ENCODE measurements around the gene CDH15. TPM values are rescaled to one million over a fixed set of nuclear protein-coding genes. Genes with fewer than 3 reads are reported as not detected.

CDH15 gene
- 1 to 10 TPM in 1 of 2 donors, under 1 TPM in 1; 0.64 to 2.7 TPM for total RNA-seq

GRCh38 chr16:89171216-89172170, at the start of gene CDH15:
Gene CDH15, plus strand, starts transcription at chr16:89171748. Its CDS starts 84 bp downstream, at chr16:89171832.
- H3K27ac ChIP-seq = no peak within 1 kb of the TSS
- H3K27me3 ChIP-seq (replicated peaks; ENCODE audit: insufficient read depth) = no peaks in the 10 kb centered on the region
- no peaks in the 10 kb centered on the region for H3K36me3 ChIP-seq
- DNase-seq (ENCODE audit: low spot score) = peak; percentile 95
- 9% methylated on average over 61 of the region's 74 CpGs for WGBS
- H3K9me3 ChIP-seq = no peaks in the 10 kb centered on the region
- H3K4me3 ChIP-seq = peak within 1 kb of the TSS in 1 of 2 donors; percentile 10
- TF ChIP-seq POLR2AphosphoS5 (IDR thresholded peaks at IDR 0.05) = no peak
- no peak for TF ChIP-seq CTCF (IDR thresholded peaks at IDR 0.05)
- no peak for TF ChIP-seq POLR2A (IDR thresholded peaks at IDR 0.05)
- H3K4me1 ChIP-seq (replicated peaks) = no peaks in the 10 kb centered on the region
- intact Hi-C loops (cut with DNase I) = loop anchor here (10.0 kb wide), 1 partner anchor 437 kb away; no protein-coding TSS in a partner anchor

GRCh38 chr16:89122322-89122851, 49.2 kb upstream of the CDH15 start:
- Histone ChIP-seq H3K36me3 (no peaks in the 10 kb centered on the region), H3K9me3 (no peaks in the 10 kb centered on the region), H3K27me3 (replicated peaks; ENCODE audit: insufficient read depth) (no peaks in the 10 kb centered on the region), H3K4me3 (no peak overlapping the region), H3K4me1 (replicated peaks) (peaks cover 5% of the 10 kb centered on the region), H3K27ac (peak overlapping the region in 1 of 2 donors; percentile 39)
- 47% methylated on average over 11 of the region's 11 CpGs for WGBS
- peak; percentile 46 for DNase-seq (ENCODE audit: low spot score)
- intact Hi-C loops (cut with DNase I) = no loop called here
- TF ChIP-seq POLR2A (IDR thresholded peaks at IDR 0.05) (no peak), POLR2AphosphoS5 (IDR thresholded peaks at IDR 0.05) (peak; percentile 59)

GRCh38 chr16:89123001-89123830, 48.3 kb upstream of the CDH15 start:
- intact Hi-C loops (cut with DNase I) = no loop called here
- no peak for DNase-seq (ENCODE audit: low spot score)
- WGBS = 85% methylated on average over 20 of the region's 25 CpGs

GRCh38 chr16:89123831-89124100, 47.8 kb upstream of the CDH15 start:
- no peaks in the 10 kb centered on the region for H3K27me3 ChIP-seq (replicated peaks; ENCODE audit: insufficient read depth)
- 88% methylated on average over 12 of the region's 12 CpGs for WGBS
- DNase-seq (ENCODE audit: low spot score) = no peak
- intact Hi-C loops (cut with DNase I) = no loop called here
- no peak overlapping the region for H3K4me3 ChIP-seq
- H3K4me1 ChIP-seq (replicated peaks) = peaks cover 5% of the 10 kb centered on the region
- no peak overlapping the region for H3K27ac ChIP-seq
- no peaks in the 10 kb centered on the region for H3K36me3 ChIP-seq
- no peaks in the 10 kb centered on the region for H3K9me3 ChIP-seq
- no peak for TF ChIP-seq POLR2A (IDR thresholded peaks at IDR 0.05)
- no peak for TF ChIP-seq POLR2AphosphoS5 (IDR thresholded peaks at IDR 0.05)
- TF ChIP-seq CTCF (IDR thresholded peaks at IDR 0.05) = no peak

More at GRCh38 chr16:89123001-89123830, 48.3 kb upstream of the CDH15 start:
- H3K4me1 ChIP-seq (replicated peaks) = peaks cover 5% of the 10 kb centered on the region
- no peaks in the 10 kb centered on the region for H3K27me3 ChIP-seq (replicated peaks; ENCODE audit: insufficient read depth)
- TF ChIP-seq POLR2A (IDR thresholded peaks at IDR 0.05) = no peak
- TF ChIP-seq POLR2AphosphoS5 (IDR thresholded peaks at IDR 0.05) = no peak
- no peak for TF ChIP-seq CTCF (IDR thresholded peaks at IDR 0.05)
- H3K9me3 ChIP-seq = no peaks in the 10 kb centered on the region
- H3K36me3 ChIP-seq = no peaks in the 10 kb centered on the region
- H3K27ac ChIP-seq = no peak overlapping the region
- H3K4me3 ChIP-seq = no peak overlapping the region

GRCh38 chr16:89129378-89129777, 42.2 kb upstream of the CDH15 start:
- H3K27me3 ChIP-seq (replicated peaks; ENCODE audit: insufficient read depth) = no peaks in the 10 kb centered on the region
- no peak overlapping the region for H3K4me3 ChIP-seq
- H3K27ac ChIP-seq = no peak overlapping the region
- no peaks in the 10 kb centered on the region for H3K9me3 ChIP-seq
- TF ChIP-seq POLR2A (IDR thresholded peaks at IDR 0.05) = no peak
- TF ChIP-seq POLR2AphosphoS5 (IDR thresholded peaks at IDR 0.05) = no peak
- TF ChIP-seq CTCF (IDR thresholded peaks at IDR 0.05) = no peak
- intact Hi-C loops (cut with DNase I) = no loop called here
- no peak for DNase-seq (ENCODE audit: low spot score)
- no peaks in the 10 kb centered on the region for H3K4me1 ChIP-seq (replicated peaks)
- 90% methylated on average over 1 of the region's 1 CpG for WGBS
- no peaks in the 10 kb centered on the region for H3K36me3 ChIP-seq
